ENCODE data around the gene RAB5IF. TPM values are rescaled to one million over a fixed set of nuclear protein-coding genes. Genes with fewer than 3 reads are reported as not detected.

The RAB5IF gene
- total and polyA plus RNA-seq, 2 of the 8 experiments (the other 6 are each of a cell fraction or from before 2014, with no cell fraction given), result 95.5 to 148 TPM

DNA sequence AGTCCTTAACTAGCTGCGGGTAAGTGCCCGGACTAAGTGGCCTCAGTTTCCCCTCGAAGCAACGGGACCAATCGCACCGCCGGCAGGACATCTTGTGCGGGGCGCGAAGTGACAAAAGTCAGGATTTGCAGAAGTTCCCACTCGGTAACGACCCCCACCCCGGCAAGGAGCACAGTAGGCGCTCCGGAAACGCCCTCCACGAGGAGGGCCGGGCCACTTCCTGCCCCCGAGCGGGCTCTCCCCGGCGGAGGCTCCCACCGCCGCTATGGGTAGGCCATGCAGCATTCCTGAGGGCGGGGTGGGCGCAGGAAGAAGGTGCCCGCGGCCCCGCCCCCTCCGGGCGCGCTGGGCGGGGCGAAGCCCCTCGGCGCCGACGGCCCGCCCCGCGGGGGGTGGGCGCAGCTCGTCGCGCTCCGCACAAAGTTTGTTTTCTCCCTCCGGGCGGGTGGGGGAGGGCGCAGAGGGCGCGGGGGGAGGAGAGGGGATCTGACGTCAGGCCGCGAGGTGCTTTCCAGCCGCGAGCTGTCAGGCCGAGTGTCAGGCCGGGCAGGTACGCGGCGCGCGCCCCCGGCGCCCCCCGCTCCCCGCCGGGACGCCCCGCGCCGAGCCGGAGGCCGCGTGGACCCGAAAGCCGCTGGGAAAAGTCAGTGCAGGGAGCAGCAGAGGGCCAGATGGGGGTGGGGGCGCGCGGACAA is 32.3 kb upstream of the RAB5IF start, which contains the start of gene TGIF2:
TGIF2 (plus strand) TSS at position 495 of the 695 bp plus-strand sequence. CDS start 5,178 bp downstream, outside the sequence.
- ChIA-PET CTCF (ENCODE audit: partially characterized antibody) (interaction anchor here (2.3 to 18.0 kb wide), 2 partner anchors 16 to 32 kb away, joined by 11 to 202 read pairs; partner anchors contain the start of gene MYL9), POLR2A (ENCODE audit: partially characterized antibody) (interaction anchor here (0.6 to 17.6 kb wide), 10 partner anchors 13 to 772 kb away, joined by 3 to 388 read pairs (median 4); partner anchors contain the start of gene RAB5IF)
- Histone ChIP-seq H4K91ac (replicated peaks; ENCODE audit: insufficient read length, low read length) (peak within 1 kb of the TSS; percentile 94), H3K4me1 (replicated peaks in 1 of 4; ENCODE audit: control insufficient read depth in 3 of 4, insufficient read depth in 4 of 4, low read length in 3 of 4) (peaks cover 14 to 31% (median 18%) of the 10 kb centered on the region in 4 experiments), H2BK15ac (ENCODE audit: low read length) (peak within 1 kb of the TSS; percentile 99; the same call in 1 of the 2 replicates), H2BK120ac (replicated peaks; ENCODE audit: low read depth, low read length) (peak within 1 kb of the TSS; percentile 98), H3K23me2 (ENCODE audit: low read depth, low read length) (peaks cover 17% of the 10 kb centered on the region), H3K79me1 (ENCODE audit: low read depth, low read length) (peaks cover 3% of the 10 kb centered on the region), H3K18ac (ENCODE audit: extremely low read depth, low read length) (peak within 1 kb of the TSS; percentile 100), H2BK20ac (ENCODE audit: low read length) (peak within 1 kb of the TSS; percentile 10; the same call in 1 of the 2 replicates), H2BK5ac (ENCODE audit: low read depth, low read length) (peak within 1 kb of the TSS; percentile 93), H3K27me3 (replicated peaks in 1 of 4; ENCODE audit: control insufficient read depth in 3 of 4, extremely low read depth in 1 of 4, insufficient read depth in 3 of 4, low read length in 3 of 4) (no peaks in the 10 kb centered on the region), H3K23ac (ENCODE audit: insufficient read length) (no peak within 1 kb of the TSS), H4K5ac (ENCODE audit: insufficient read length, low read depth, low read length) (peak within 1 kb of the TSS; percentile 75), H3K36me3 (ENCODE audit: control insufficient read depth in 2 of 4, insufficient read depth in 4 of 4, low read length in 3 of 4) (no peaks in the 10 kb centered on the region; a peak in 2 of 8 replicates), H3K9ac (replicated peaks in 1 of 4; ENCODE audit: extremely low read depth in 1 of 4, low read depth in 3 of 4, low read length in 3 of 4) (peak within 1 kb of the TSS; percentile 85 to 89 (median 86)), H4K20me1 (replicated peaks in 1 of 2; ENCODE audit: control insufficient read depth in 1 of 2, insufficient read depth in 2 of 2, low read length in 2 of 2) (peaks cover 0 to 4% of the 10 kb centered on the region in 2 experiments), H4K8ac (ENCODE audit: extremely low read depth, insufficient read depth, low read length) (peak within 1 kb of the TSS; percentile 98; the same call in 1 of the 2 replicates), H2AK5ac (ENCODE audit: low read depth, low read length) (peak within 1 kb of the TSS; percentile 86), H2BK12ac (ENCODE audit: low read depth, low read length) (peak within 1 kb of the TSS; percentile 97), H3K4me3 (ENCODE audit: extremely low read depth in 1 of 4, insufficient read depth in 2 of 4, low read depth in 3 of 4, low read length in 4 of 4) (peak within 1 kb of the TSS; percentile 63 to 98 (median 78)), H3K79me2 (ENCODE audit: control insufficient read depth in 1 of 2, insufficient read depth in 2 of 2, low read length in 2 of 2) (peaks cover 16 to 54% of the 10 kb centered on the region in 2 experiments), H3K4ac (replicated peaks; ENCODE audit: insufficient read length, low read depth, low read length) (peak within 1 kb of the TSS; percentile 54), H3K9me3 (ENCODE audit: insufficient read depth in 2 of 2, low read depth in 1 of 2, low read length in 1 of 2) (no peaks in the 10 kb centered on the region), H2AFZ (ENCODE audit: low read length) (no peak within 1 kb of the TSS; the same call in 1 of the 2 replicates), H3K14ac (ENCODE audit: insufficient read length) (no peak within 1 kb of the TSS), H3K56ac (replicated peaks; ENCODE audit: insufficient read length, low read depth, low read length) (peak within 1 kb of the TSS; percentile 95), H3K27ac (ENCODE audit: low read depth, low read length) (peak within 1 kb of the TSS; percentile 85), H3K4me2 (ENCODE audit: insufficient read depth in 1 of 2, low read depth in 2 of 2, low read length in 2 of 2) (peak within 1 kb of the TSS; percentile 98 to 99)
- WGBS, 2 experiments (ENCODE audit: extremely low coverage in 1 of 2, insufficient coverage in 1 of 2, insufficient read length in 1 of 2, insufficient replicate concordance in 2 of 2, low coverage in 1 of 2, low lambda C conversion rate in 2 of 2, missing lambda C conversion rate in 1 of 2), result 1% methylated on average over 27 of the region's 80 CpGs; no CpG with 5 or more reads in 1 of the 2 experiments
- no peak for FAIRE-seq
- peak; percentile 73 to 95 for DNase-seq (ENCODE audit: low read depth in 1 of 2, low spot score in 2 of 2)
- TF ChIP-seq RBBP5 (IDR thresholded peaks at IDR 0.05; ENCODE audit: borderline replicate concordance, low read depth, low read length) (peak; percentile 3; the same call in 1 of the 2 replicates), SIN3A (conservative IDR thresholded peaks at IDR 0.05 in 1 of 2, IDR thresholded peaks at IDR 0.05 in 1 of 2; ENCODE audit: low read depth in 1 of 2, low read length in 2 of 2) (peak; percentile 89 to 94), BRCA1 (IDR thresholded peaks at IDR 0.05; ENCODE audit: low read depth, low read length) (no peak), YY1 (IDR thresholded peaks at IDR 0.05; ENCODE audit: low read depth, low read length) (peak; percentile 39; the same call in 1 of the 2 replicates), CTBP2 (IDR thresholded peaks at IDR 0.05; ENCODE audit: borderline replicate concordance, insufficient read depth, insufficient read length, low read length) (no peak), TAF7 (optimal IDR thresholded peaks at IDR 0.05; ENCODE audit: borderline replicate concordance, low read depth, low read length) (peak; percentile 30), KDM1A (IDR thresholded peaks at IDR 0.05; ENCODE audit: borderline replicate concordance, low read length) (peak; percentile 16; the same call in 1 of the 2 replicates), BACH1 (IDR thresholded peaks at IDR 0.05; ENCODE audit: low read length) (no peak), MAFK (IDR thresholded peaks at IDR 0.05; ENCODE audit: low read depth, low read length) (no peak), TAF1 (IDR thresholded peaks at IDR 0.05; ENCODE audit: low read depth, low read length) (peak; percentile 47)
- TF ChIP-seq, protein P1, sequence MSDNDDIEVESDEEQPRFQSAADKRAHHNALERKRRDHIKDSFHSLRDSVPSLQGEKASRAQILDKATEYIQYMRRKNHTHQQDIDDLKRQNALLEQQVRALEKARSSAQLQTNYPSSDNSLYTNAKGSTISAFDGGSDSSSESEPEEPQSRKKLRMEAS (IDR thresholded peaks at IDR 0.05), result peak; percentile 18; the same call in 1 of the 2 replicates
